ENCODE data around the gene POLA2.

Gene POLA2

DNA sequence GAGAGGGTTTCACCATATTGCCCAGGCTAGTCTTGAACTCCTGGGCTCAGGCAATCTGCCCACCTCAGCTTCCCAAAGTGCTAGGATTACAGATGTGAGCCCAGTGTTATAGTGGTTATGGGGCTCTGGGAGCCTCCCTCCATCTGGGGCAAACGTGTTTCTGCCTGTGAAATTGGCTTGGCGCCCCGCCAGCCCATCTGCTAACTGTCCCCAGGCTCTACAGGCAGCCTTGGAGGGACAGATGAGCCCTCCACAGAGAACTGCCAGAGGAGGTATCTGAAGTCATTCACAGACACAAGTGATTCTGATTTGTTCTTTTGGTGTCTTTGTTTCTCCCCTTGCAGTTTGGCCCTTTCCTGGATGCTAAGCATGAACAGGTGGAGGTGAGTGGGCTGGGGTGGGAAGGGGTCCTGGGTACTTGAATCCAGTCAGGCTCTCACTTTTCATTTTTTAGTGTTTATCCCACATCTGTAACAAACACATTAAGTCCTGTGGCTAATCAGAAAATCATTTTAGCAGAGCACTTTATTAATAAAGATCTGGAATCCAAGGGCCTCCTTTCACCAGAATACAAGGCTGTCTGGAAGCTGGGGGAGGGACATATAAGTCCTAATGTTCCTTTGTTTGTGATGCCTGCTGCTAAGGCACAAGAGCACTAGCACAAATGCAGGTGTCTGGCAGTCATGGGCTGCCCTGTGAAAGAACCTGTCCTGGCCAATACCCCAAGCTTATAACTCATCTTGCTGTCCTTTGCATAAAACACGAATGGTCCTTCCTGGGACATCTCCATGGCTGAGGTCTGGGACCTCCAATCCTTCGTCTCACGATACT lies 27.2 kb downstream of the POLA2 start:
- DNase-seq = no peak

DNA sequence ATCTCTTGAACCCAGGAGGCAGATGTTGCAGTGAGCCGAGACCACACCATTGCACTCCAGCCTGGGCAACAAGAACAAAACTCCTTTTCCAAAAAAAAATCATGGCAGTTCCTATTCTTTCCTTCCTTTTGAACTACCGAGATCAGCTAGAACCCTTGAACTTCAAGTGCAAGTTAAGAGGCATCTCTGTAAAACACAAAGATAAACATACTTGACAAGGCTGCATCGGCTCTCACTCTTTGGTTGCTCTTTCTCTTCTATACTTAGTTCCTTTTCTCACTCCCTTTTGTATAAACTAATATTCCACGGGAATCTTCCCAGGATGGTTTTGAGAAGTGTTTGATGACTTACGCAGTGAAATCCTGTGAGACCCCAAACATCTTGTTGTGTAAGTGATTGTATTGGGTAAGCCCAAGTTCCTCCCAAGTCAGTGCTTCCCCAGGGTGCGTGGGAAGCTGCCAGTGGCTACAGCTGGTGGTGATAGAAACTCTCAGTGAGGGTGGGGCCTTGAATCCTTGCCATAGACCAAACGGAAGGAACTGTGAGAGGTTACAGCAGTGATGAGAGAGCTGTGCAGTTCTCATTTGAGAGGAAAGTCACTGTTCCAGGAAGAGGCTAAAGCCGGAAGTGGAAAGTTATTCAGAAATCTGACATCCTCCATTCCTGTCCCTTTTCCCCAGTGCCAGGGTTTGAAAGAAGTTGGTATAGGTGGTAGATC lies 28.8 kb downstream of the POLA2 start:
- DNase-seq = peak; percentile 17

DNA sequence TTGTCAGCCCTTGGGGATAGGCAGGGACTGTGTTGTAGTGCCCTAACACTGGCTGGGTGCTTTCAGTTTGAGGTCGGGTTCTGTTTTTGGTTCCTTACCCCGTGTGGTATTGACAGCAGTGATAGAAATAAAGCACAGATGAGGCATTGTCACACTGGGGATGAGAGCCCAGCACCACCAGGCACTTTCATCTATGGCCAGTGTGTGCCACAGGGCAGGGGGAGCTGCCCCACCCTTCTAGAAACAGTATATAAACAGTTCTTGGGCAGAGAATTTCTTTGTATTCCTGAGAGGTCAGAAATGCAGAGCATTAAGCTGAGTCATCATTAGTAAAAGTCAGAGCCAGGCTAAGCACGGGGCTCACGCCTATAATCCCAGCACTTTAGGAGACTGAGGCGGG lies 29.9 kb downstream of the POLA2 start:
- no peak for DNase-seq

DNA sequence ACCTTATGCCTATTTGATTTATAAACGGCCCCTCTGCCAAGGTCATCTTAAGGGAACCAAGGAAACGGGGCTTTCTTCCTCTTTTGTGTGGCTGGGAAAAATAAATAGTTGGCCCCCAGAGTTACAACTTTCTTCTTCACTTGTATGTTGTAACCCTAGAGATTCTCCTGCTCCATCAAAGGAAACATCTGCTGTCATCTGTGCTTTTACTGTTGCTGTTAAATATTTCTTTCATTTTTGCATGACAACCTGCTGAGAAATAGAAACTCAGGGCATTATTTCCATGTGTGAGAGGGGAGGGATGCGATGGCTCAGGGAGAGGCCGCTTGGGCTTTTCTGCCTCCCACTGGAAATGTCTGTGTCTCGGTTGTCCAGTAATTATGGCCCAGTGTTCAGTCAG lies 31.1 kb downstream of the POLA2 start:
- no peak for DNase-seq

DNA sequence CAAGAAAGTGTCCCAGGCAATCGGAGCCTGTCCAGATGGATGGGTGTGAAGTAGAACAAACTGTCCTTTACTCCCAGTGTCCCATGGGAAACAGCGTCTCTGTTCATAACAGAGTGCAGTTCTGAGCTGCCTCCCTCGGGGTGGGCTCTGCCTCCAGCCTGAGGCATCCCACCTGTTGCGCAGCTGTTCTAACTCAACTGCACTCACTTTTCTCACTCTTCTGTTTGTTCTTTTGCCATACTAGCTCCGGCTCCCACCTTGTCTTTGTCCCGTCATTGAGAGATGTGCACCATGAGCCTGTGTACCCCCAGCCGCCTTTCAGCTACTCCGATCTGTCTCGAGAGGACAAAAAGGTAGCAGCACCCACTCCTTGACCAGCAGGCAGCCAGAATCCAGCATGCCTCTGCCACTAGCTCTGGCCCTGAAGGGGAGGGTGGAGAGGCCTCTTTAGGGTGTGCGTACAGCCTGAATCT lies 32.2 kb downstream of the POLA2 start:
- no peak for DNase-seq

DNA sequence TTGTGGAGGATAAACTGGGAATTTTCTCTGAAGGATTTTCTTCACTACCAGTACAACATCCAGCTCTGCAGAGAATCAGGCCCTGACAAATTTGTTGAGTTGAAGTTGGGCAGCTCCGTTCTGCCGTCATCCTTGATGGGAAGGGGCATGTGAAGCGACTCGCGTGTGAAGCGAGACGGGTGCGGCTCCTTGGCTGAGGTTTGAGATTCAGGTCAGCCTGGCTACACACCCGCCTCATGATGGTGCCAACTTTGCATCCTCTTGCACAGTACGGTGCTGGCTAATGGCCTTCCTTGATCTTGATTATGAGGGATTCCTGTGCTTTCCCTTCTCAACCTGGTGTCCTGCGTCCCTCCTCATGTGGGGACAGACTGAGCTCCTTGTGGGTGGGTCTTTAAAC lies 33.2 kb downstream of the POLA2 start:
- no peak for DNase-seq

DNA sequence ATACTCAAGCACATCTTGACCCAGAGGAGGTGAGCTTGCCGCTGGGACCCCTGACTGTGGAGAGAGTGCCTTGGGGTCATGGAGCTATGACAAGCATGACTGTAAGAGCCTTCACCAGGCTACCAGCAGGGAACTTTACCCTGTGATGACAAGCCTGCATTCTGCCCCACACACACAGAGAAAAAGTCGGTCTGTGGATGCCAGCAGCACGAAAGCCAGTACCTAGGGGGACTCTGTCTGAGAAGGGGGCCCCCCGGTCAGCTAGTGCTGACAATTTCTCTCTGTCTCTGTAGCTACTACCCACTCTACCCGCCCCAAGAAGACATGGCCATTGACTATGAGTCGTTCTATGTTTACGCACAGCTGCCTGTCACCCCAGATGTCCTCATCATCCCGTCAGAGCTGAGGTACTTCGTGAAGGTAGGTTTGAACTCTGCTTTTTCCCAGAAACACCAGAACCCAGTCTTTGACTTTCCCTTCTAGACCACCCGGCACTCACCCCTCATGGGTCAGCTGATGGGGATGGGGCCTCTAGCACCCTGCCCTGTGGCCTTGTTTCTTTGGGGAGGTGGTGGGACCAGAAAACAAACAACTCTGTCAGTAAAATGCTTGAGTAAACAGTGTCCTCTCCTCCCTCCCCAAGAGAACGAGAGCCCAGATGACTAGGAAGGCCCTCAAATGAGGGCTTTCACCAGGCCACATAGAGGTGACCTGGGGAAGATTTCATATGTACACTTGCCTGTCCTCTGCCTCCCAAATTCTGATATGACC lies 34.0 kb downstream of the POLA2 start:
- DNase-seq = no peak

DNA sequence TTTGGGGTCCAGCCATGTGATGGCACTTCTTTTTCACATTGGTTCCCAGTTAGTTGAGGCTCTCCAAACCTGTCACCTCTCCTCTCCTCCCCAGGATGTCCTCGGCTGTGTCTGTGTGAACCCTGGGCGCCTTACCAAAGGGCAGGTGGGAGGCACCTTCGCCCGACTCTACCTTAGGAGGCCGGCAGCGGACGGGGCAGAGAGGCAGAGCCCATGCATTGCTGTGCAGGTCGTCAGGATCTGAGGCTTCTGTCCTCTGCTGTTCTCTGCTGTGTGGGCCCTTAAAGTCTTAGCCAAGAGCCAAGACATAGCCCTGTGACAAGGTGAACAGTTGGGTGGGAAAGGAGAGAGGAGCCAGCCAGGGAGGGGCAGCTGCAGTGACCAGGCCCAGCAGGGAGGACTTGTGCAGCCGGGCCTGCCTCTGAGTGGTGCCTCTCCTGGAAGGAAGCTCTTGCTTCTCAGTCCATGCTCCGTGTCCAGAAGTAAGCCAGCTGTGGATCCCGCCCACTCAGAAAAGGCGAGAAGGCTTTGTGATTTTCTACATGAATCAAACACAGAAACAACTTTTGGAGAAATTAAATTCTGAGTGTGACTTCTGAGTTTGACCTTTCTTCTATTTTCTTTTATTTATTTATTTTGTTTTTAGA lies 35.4 kb downstream of the POLA2 start:
- DNase-seq = no peak

DNA sequence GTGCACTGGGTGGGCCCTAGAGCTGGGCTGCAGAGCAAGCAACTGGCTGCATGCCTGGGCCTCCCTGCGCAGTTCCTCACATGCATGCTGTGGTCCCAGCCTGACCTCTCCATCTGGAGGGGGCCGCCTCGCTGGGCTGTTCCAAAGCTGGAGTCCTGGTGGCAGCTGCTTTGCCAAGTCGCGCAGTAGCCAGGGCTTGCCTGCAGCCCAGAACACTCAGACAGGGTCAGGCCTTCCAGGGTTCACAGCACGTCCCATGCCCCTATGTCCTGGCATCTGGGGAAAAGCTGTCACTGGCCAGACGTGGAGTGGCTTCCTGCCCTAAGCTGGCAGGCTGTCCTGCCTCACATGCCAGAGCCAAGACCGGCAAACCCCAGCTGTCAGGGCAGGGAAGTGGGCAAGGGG lies 36.4 kb downstream of the POLA2 start:
- DNase-seq = no peak

DNA sequence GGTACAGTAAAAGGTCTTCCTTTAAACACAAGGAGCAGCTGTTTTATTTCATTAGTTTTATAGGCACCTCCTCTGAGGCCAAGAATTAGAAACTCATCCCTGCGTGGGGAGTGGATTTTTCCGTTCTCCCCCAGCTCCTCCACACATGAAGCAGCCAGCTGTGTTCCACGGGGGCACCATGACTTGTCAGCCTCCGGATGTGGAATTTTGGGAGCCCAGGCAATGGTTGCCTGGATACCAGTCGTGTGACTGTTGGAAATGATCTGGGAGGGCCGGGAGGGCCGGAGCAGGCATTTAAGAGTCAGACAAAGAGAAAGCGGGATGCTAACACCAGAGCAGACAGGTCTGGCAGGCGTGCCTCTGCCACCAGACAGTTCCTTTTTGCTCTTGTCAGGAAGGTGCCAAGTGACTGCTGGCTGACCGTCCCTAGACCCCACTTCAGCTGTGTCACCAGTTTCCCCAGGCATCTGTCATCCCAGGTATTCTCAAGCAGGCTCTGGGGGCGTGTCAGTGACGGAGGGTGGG lies 37.0 kb downstream of the POLA2 start:
- no peak for DNase-seq

DNA sequence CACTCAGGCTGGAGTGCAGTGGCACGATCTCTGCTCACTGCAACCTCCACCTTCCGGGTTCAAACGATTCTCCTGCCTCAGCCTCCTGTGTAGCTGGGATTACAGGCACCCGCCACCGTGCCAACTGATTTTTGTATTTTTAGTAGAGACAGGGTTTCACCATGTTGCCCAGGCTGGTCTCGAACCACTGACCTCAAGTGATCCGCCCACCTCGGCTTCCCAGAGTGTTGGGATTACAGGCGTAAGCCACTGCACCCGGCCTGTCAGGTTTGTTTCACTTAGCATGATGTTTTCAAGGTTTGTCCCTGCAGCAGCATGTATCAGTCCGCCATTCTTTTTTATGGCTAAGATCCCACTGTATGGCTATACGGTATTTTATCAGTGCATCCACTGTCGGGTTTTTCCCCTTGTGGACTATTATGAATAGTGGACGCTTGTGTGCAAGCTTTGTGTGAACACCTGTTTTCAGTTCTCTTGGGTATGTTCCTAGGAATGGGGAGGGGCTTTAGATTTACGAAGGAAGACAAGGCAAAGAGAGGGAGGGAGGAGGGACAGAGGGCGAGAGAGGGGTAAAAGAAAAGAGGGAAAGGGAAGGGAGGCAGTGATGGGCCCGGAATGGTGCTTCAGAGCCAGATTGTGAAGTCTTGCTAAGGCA lies 39.0 kb downstream of the POLA2 start:
- DNase-seq = no peak

DNA sequence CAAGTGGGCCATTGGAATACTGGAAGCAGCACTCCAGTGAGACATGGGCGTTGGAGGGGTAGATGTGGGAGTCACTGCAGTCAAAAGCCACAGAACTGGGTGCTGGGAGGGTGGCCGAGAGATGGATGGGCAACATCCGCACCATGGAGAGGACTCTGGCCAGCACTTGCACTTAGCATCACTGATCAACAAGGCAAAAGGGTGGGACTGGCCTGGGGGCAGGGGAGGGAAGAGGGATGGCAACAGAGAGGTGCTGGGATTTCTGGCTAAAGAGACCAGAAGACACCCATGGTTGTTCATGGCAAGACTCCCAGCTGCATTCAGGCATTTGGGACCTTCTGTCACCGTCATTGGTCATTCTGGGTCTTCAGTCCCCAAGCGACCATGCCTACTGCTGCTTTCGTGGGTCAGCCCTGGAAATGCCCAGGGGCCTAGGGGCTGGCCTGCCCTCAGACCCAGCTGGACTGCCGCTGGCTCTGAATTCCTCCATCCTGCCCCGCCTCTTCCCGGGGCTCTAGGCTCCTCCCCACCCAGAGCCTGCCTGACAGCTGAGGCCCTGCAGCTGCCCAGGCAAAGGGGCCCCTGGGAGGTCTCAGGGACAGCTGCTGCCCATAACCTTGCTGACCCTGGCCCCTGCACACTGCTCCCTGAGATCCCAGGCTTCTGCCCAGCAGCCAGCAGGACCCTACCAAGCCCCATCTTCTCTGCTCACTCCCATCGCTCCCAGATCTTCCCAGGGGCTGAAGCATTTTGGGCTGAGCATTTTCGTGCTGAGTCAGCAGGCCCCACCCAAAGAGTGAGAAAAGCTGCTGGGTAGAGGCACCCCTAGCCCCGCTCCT lies 39.9 kb downstream of the POLA2 start:
- no peak for DNase-seq

DNA sequence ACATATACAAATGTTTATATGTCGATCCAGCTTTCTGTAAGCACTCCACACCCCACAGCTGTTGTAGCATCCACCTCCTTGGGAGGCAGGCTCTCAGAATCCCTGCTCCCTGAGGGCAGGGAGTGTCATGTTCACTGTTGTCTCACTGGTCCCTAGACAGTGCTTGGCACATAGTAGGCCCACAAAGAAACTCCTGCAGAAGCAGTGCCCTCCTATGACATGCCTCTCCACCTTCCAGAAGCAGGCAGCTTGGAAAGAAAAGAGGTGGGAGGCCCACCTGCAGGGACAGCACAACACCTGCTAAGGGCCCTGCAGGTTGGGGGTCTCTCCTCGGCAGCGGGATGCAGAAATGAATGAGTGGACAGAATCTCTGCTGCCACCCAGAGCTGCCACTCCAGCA lies 41.8 kb downstream of the POLA2 start:
- DNase-seq = no peak

DNA sequence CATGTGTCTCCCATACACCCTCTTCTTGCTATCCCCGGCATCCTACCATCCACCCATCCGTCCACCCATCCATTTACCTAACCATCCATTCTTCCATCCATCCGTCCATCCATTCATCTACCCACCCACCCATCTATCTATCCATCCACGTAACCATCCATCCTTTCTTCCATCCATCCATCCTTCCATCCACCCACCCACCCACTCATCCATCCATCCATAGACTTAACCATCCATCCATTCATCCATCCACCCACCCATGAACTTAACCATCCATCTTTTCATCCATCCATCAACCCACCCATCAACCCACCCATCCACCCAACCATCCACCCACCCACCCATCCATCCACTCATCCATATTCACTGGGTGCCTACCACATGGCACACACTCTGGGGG lies 42.3 kb downstream of the POLA2 start:
- DNase-seq = no peak

DNA sequence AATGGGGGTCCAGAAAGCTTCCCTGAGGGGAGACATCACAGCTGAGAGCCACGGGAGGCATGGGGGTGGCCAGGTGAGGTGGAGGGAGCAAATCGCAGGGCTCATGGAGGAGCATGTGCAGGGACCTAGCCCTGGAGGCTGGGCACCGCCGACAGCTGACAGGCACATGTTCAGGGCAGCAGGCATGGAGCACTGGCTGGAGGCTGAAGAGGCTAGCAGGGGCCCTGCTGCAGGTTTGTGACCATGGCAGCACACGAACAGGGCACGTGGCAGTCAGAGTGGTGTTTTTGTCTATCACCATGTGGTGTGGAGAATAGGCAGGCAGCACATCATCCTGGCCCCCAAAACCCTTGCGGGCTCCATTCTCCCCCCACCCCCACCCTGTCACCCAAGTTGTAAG lies 42.9 kb downstream of the POLA2 start:
- DNase-seq = no peak

DNA sequence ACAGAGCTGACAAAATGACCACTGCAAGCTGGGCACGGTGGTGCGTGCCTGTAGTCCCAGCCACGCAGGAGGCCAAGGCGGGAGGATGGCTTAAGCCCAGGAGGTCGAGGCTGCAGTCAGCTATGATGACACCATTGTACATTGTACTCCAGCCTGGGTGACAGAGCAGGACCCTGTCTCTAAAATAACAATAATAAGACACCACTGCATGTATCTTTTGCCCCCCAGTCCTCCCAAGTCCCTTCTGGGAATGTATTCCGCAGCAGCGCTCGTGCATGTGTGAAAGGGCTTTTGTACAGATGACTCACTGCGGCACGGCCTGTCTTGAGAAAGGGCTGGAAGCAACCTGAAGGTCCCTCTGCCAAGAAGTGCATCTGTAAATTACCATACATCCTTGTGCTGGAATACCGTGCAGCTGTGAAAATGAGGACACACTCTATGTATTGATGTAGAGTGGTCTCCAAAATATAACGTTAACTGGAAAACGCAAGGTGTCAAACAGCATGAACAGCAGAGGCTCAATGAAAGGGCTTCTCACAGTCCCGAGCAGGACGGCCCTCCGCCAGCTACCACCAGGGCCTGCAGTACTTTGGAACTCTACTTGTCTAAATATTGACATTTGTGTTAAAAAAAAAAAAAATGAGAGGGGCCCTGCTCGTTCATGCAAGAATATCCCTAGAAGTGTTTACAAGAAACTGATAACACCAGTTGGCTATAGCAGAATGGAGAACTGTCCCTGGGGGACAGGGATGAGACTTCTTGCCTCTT lies 43.9 kb downstream of the POLA2 start:
- DNase-seq = no peak

DNA sequence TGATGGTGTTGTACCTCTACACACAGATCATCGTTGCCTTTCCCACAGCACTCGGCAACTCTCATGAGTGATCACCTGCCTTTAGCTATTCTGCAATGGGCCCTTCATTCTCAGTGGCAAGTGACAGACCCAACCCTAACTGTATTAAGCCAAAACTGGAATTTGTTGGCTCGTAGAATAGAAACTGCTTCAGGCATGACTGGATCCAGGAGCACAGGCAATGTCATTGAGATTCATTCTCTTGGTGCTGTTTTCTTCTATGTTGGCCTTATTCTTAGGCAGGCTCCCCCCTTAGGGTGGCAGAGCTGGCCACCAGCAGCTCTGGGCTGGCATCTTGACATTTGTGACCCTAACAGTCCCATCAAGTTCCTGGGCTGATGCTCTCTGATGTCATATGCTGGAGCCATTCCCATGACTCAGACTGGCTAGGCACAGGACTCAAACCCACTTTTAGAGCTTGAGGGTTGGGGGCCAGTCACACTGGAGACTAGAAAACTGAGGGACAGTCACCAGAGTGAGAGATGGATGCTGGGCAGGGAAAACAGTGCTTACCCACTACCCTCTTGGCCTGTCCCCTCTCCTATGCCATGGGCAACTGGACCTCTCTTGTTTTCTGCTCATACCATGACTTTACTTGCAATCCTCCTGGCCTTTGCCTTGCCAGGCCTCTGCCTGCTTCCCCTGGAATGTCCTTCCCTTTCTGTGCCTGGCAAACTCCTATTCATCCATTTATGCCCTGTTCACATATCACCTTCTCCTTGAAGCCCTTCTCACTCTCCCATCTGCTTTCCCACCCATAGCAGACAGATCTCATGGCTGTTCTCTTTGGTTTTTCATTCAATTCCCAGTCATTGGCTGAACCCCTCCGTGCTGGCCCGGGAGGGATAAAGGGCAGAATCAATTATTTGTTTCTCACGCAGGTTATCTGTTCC lies 45.8 kb downstream of the POLA2 start:
- no peak for DNase-seq

DNA sequence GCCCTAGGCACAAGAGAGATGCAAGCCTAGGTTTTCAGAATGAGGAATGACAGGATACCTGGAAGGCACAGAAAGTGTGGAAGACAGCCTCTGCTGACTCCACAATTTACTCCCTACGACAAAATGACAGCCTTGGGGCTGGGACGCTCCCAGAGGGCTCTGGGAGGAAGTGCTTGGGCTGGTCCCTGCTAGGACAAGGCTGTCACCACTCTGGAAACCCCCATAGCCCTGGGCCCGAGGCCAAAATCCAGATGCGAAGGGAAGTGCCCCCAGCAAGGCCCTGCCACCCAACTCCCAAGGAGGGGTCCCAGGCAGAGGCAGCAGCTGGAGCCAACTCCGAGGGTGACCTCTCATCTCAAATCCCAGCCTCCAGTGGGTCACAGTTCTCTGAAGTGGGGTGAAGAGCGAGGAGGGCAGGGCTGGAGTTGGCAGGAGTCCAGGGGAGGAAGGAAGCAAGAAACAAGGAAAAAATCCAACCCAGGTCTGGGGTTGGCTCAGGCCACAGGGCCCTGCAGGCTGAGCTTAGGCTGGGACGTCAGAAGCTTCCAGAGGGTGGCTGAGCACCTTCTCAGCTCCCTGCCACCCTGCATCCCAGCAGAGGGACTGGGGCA lies 46.6 kb downstream of the POLA2 start:
- DNase-seq = no peak

DNA sequence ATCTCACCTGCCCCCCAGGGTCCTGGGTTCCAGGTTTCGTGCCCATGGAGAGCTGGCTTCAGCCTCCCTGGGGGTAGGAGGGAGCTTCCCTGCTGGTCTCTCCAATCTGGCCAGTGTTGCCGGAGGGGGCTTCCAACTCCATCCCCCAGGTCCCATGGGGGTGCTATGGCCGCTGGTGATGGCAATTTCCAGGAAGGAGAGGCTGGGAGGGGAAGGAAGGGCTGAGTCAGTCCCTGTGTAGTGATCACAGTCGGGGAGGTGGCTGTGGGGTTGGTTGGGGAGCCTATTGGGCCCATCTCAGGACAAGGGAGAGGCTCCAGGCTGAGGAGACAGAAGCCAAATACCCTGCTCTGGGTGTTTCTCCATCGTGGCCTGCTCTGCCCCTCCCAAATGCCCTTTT lies 47.2 kb downstream of the POLA2 start:
- no peak for DNase-seq

Data from CD4-positive, alpha-beta T cell treated with Interleukin-4 for 4 hours (primary cell).